H1 (cell line): Measurements from ENCODE around the gene EN1.

Source experiments
- CBX8 ChIP-seq: fragments of 300-800, 300-1000 bp; sonication (generic); IDR thresholded peaks from 2 replicates; pipeline ENCODE4 v1.7.1; 2016; ENCODE audit warnings: low read depth, low read length, borderline replicate concordance
- CREB1 ChIP-seq: IDR thresholded peaks from 2 replicates; pipeline ENCODE4 v1.6.1; 2012; ENCODE audit warnings: inconsistent platforms
- EP300 ChIP-seq, 2 experiments: IDR thresholded peaks; 1 replicate in 1 of 2; 2 replicates in 1 of 2; pipeline ENCODE4 v1.6.1; 2011 to 2012; ENCODE audit warnings: low read depth in 2 of 2, low read length in 2 of 2, mild to moderate bottlenecking in 2 of 2, borderline replicate concordance in 1 of 2, inconsistent platforms in 1 of 2, moderate library complexity in 1 of 2
- EZH2 ChIP-seq: fragments of 200-600 bp; sonication (generic); IDR thresholded peaks from 2 replicates; pipeline ENCODE4 v1.7.1; 2012; ENCODE audit warnings: low read depth, mild to moderate bottlenecking, moderate library complexity, low read length, inconsistent platforms; ENCODE audit not compliant: severe bottlenecking
- JUND ChIP-seq: IDR thresholded peaks from 2 replicates; pipeline ENCODE4 v1.6.1; 2011; ENCODE audit warnings: mild to moderate bottlenecking, improper control_type of control experiment, low read length
- POLR2A ChIP-seq, 2 experiments: IDR thresholded peaks; 1 replicate in 1 of 2; 2 replicates in 1 of 2; pipeline ENCODE4 v1.6.1; 2011; ENCODE audit warnings: low read depth in 2 of 2, low read length in 2 of 2, mild to moderate bottlenecking in 2 of 2; ENCODE audit errors: control extremely low read depth in 1 of 2
- POLR2AphosphoS5 ChIP-seq: IDR thresholded peaks from 2 replicates; pipeline ENCODE4 v1.6.1; 2011; ENCODE audit warnings: low read depth, low read length
- RFX5 ChIP-seq: IDR thresholded peaks from 2 replicates; pipeline ENCODE4 v1.6.1; 2011; ENCODE audit warnings: low read depth, low read length, improper control_type of control experiment, borderline replicate concordance
- SRF ChIP-seq: IDR thresholded peaks from 2 replicates; pipeline ENCODE4 v1.6.1; 2011; ENCODE audit warnings: mild to moderate bottlenecking, low read depth, low read length, moderate library complexity
- ZNF274 ChIP-seq: IDR thresholded peaks from 2 replicates; pipeline ENCODE4 v1.7.0; 2012; ENCODE audit warnings: low read length, borderline replicate concordance; ENCODE audit errors: extremely low read depth
- TF ChIP-seq, protein P1 (sequence below), 3 experiments: IDR thresholded peaks; 1 replicate in 2 of 3; 2 replicates in 1 of 3; pipeline versions ENCODE4 v1.5.1 to v1.6.1; 2011; ENCODE audit warnings: low read length in 3 of 3, mild to moderate bottlenecking in 3 of 3, inconsistent platforms in 2 of 3, low read depth in 1 of 3, moderate library complexity in 1 of 3; ENCODE audit not compliant: insufficient read depth in 1 of 3; ENCODE audit errors: control extremely low read depth in 1 of 3
- TF ChIP-seq, protein P2 (sequence below): IDR thresholded peaks from 2 replicates; pipeline ENCODE4 v1.6.1; 2012; ENCODE audit warnings: inconsistent platforms

DNA sequence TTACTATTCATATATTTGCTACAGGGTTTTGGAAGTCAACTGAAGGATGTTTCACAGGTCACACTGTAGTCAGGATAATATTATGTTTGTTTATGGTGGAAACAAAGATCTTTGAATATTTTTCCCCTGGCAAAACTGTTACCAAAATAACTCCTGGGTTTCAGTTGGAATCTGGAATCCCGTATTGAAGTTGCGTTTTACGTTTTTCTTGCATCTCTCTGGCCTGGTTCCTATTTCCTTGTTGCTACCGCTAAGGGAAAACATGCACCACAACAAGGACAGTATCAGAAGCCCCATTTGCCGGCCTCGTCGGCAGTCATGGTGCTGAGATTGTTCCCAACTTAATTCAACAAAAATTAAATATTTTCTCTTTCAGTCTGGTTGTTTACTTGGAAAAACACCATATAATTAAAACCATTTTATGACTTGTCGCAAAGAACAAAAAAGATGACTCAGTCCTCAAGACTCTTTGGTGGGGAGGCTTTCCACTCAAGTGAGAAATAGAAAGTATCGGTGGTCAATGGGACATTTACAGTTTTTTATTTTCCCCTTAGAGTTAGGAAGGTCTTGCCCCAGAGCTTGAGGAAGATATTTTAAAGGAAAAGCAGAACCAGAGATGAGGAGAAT lies 42.3 kb downstream of the EN1 start:
- TF ChIP-seq, protein P1, sequence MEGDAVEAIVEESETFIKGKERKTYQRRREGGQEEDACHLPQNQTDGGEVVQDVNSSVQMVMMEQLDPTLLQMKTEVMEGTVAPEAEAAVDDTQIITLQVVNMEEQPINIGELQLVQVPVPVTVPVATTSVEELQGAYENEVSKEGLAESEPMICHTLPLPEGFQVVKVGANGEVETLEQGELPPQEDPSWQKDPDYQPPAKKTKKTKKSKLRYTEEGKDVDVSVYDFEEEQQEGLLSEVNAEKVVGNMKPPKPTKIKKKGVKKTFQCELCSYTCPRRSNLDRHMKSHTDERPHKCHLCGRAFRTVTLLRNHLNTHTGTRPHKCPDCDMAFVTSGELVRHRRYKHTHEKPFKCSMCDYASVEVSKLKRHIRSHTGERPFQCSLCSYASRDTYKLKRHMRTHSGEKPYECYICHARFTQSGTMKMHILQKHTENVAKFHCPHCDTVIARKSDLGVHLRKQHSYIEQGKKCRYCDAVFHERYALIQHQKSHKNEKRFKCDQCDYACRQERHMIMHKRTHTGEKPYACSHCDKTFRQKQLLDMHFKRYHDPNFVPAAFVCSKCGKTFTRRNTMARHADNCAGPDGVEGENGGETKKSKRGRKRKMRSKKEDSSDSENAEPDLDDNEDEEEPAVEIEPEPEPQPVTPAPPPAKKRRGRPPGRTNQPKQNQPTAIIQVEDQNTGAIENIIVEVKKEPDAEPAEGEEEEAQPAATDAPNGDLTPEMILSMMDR (IDR thresholded peaks at IDR 0.05; ENCODE audit: control extremely low read depth in 1 of 3, insufficient read depth in 1 of 3, low read depth in 1 of 3, low read length in 3 of 3) = no peak
- no peak for TF ChIP-seq EP300 (IDR thresholded peaks at IDR 0.05; ENCODE audit: borderline replicate concordance in 1 of 2, low read depth in 2 of 2, low read length in 2 of 2)
- TF ChIP-seq SRF = no peak
- no peak for TF ChIP-seq RFX5
- TF ChIP-seq, protein P2, sequence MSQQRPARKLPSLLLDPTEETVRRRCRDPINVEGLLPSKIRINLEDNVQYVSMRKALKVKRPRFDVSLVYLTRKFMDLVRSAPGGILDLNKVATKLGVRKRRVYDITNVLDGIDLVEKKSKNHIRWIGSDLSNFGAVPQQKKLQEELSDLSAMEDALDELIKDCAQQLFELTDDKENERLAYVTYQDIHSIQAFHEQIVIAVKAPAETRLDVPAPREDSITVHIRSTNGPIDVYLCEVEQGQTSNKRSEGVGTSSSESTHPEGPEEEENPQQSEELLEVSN = no peak
- TF ChIP-seq ZNF274 = no peak
- no peak for TF ChIP-seq EZH2
- no peak for TF ChIP-seq CREB1
- no peak for TF ChIP-seq JUND
- TF ChIP-seq POLR2AphosphoS5 = no peak
- TF ChIP-seq POLR2A (IDR thresholded peaks at IDR 0.05; ENCODE audit: control extremely low read depth in 1 of 2, low read depth in 2 of 2, low read length in 2 of 2) = no peak
- TF ChIP-seq CBX8 = no peak
